A673 (cell line): ENCODE data around the gene WDR31. TPM values are rescaled to one million over a fixed set of nuclear protein-coding genes. Genes with fewer than 3 reads are reported as not detected.

Experiments used
- BruUV-seq: library from RNA; stranded (reverse); fragments of 400-500 nt; replicated peaks from 2 replicates; lab custom pipeline; 2021; lab: Mats Ljungman, UMichigan
- CTCF ChIA-PET: fragments of 300-600 bp; sonication (Branson Sonifier 250); formaldehyde crosslinking; loops from one replicate; lab custom pipeline; 2022; ENCODE audit warnings: antibody characterized with exemption; lab: Charles Lee
- POLR2A ChIA-PET: fragments of 300-600 bp; sonication (Branson Sonifier 250); formaldehyde crosslinking; loops from one replicate; lab custom pipeline; 2022; ENCODE audit warnings: antibody characterized with exemption; ENCODE audit not compliant: low non-redundant PET; lab: Charles Lee
- DNase-seq: peaks from one replicate; pipeline ENCODE4 v3.0.0-alpha.2; 2015; ENCODE audit warnings: low spot score
- H3K27ac ChIP-seq: fragments of 200-600 bp; sonication (generic); 2 replicates; pipeline ENCODE4 v1.5.1; 2016; ENCODE audit warnings: mixed run types, low read depth, mild to moderate bottlenecking, mixed read lengths, antibody characterized with exemption, low read length; ENCODE audit not compliant: poor library complexity, severe bottlenecking
- H3K27me3 ChIP-seq: fragments of 200-600 bp; sonication (generic); replicated peaks from 2 replicates; pipeline ENCODE4 v1.6.1; 2017; ENCODE audit warnings: mixed run types, low read depth, mild to moderate bottlenecking, mixed read lengths, antibody characterized with exemption, low read length; ENCODE audit not compliant: insufficient read depth, poor library complexity
- H3K36me3 ChIP-seq: fragments of 200-600 bp; sonication (generic); 2 replicates; pipeline ENCODE4 v1.6.1; 2016; ENCODE audit warnings: mixed run types, mild to moderate bottlenecking, mixed read lengths, antibody characterized with exemption, low read length; ENCODE audit not compliant: insufficient read depth, poor library complexity, severe bottlenecking
- H3K4me1 ChIP-seq: fragments of 200-600 bp; sonication (generic); 2 replicates; pipeline ENCODE4 v1.6.1; 2017; ENCODE audit warnings: mixed run types, mild to moderate bottlenecking, mixed read lengths, antibody characterized with exemption, low read length; ENCODE audit not compliant: insufficient read depth, poor library complexity, severe bottlenecking
- H3K4me3 ChIP-seq: fragments of 200-600 bp; sonication (generic); 2 replicates; pipeline ENCODE4 v1.5.1; 2016; ENCODE audit warnings: low read depth, mixed run types, mild to moderate bottlenecking, mixed read lengths, low read length; ENCODE audit not compliant: poor library complexity, severe bottlenecking
- H3K9me3 ChIP-seq: fragments of 200-600 bp; sonication (generic); 2 replicates; pipeline ENCODE4 v1.6.1; 2016; ENCODE audit warnings: mixed run types, low read depth, mild to moderate bottlenecking, mixed read lengths, antibody characterized with exemption, low read length; ENCODE audit not compliant: poor library complexity, severe bottlenecking
- CTCF ChIP-seq: fragments of 300-800, 200-600 bp; sonication (generic); conservative IDR thresholded peaks from 2 replicates; pipeline ENCODE4 v1.5.1; 2017; ENCODE audit warnings: low read depth, mild to moderate bottlenecking, antibody characterized with exemption, low read length, moderate library complexity, mixed read lengths
- EZH2 ChIP-seq: fragments of 200-600 bp; sonication (generic); IDR thresholded peaks from 2 replicates; pipeline ENCODE4 v1.6.1; 2017; ENCODE audit warnings: borderline replicate concordance, low read depth, mild to moderate bottlenecking, mixed read lengths, antibody characterized with exemption, low read length; ENCODE audit not compliant: poor library complexity, severe bottlenecking
- intact Hi-C: fragments of 100-400 bp; cut with micrococcal nuclease; formaldehyde crosslinking; loops from one replicate; pipeline ENCODE4 v1.10.0; 2022; ENCODE audit not compliant: unreplicated experiment
- total RNA-seq: library from RNA; stranded (reverse); gene quantifications from 2 replicates; pipeline ENCODE4 v1.2.3, GENCODE V29; 2021

Gene WDR31
- total RNA-seq, 1 experiment from 2014 or later = 1.3 TPM

- H3K9me3 ChIP-seq = no peaks in the 10 kb centered on the region
- intact Hi-C loops = no loop called here
- TF ChIP-seq CTCF = no peak
- TF ChIP-seq EZH2 = no peak
- peak overlapping the region; percentile 96 for H3K4me3 ChIP-seq
- CTCF ChIA-PET = no interaction called here
- no peaks in the 10 kb centered on the region for H3K4me1 ChIP-seq
- no peak for DNase-seq
- BruUV-seq = TSS peak; percentile 58
- no peaks in the 10 kb centered on the region for H3K27me3 ChIP-seq
- POLR2A ChIA-PET = no interaction called here
- H3K27ac ChIP-seq = no peak overlapping the region
- peaks cover 6% of the 10 kb centered on the region for H3K36me3 ChIP-seq
These were observed 35.3 kb upstream of the WDR31 start for GRCh38 chr9:113375057-113376023.

GRCh38 chr9:113373676-113374392, 33.8 kb upstream of the WDR31 start:
- no peak for DNase-seq
- H3K36me3 ChIP-seq = peaks cover 6% of the 10 kb centered on the region
- CTCF ChIA-PET = no interaction called here
- no peaks in the 10 kb centered on the region for H3K9me3 ChIP-seq
- POLR2A ChIA-PET = no interaction called here
- no peak overlapping the region for H3K27ac ChIP-seq
- TF ChIP-seq EZH2 (no peak), CTCF (no peak)
- H3K4me3 ChIP-seq = no peak overlapping the region
- no peaks in the 10 kb centered on the region for H3K27me3 ChIP-seq
- BruUV-seq = no TSS peak
- intact Hi-C loops = no loop called here
- H3K4me1 ChIP-seq = no peaks in the 10 kb centered on the region

- no peak for DNase-seq
- CTCF ChIA-PET = no interaction called here
- Histone ChIP-seq H3K36me3 (peaks cover 6% of the 10 kb centered on the region), H3K27ac (no peak overlapping the region), H3K4me1 (no peaks in the 10 kb centered on the region), H3K9me3 (no peaks in the 10 kb centered on the region), H3K27me3 (no peaks in the 10 kb centered on the region), H3K4me3 (no peak overlapping the region)
- BruUV-seq = no TSS peak
- POLR2A ChIA-PET = no interaction called here
- no peak for TF ChIP-seq EZH2
- TF ChIP-seq CTCF = no peak
- intact Hi-C loops = no loop called here
These were observed 33.2 kb upstream of the WDR31 start for GRCh38 chr9:113373256-113373655.
